IMR-90 (cell line): ENCODE results near the gene NRP1. TPM values are rescaled to one million over a fixed set of nuclear protein-coding genes. Genes with fewer than 3 reads are reported as not detected.

Source experiments
- ATAC-seq: fragments of 200-7000 bp; cut with Tn5 transposase; 2 replicates; pipeline ENCODE4 v1.9.1; 2020; ENCODE audit warnings: low read depth, mild to moderate bottlenecking, moderate library complexity
- BruUV-seq: library from RNA; stranded (reverse); fragments of 400-500 nt; replicated peaks from 2 replicates; lab custom pipeline; 2021; lab: Mats Ljungman, UMichigan
- CTCF ChIA-PET: fragments of 300-600 bp; formaldehyde crosslinking; extraction: SDS; loops from one replicate; lab custom pipeline; 2021; ENCODE audit warnings: antibody characterized with exemption; lab: Yijun Ruan, JAX
- POLR2A ChIA-PET: fragments of 300-600 bp; sonication (Branson Sonifier 250); formaldehyde crosslinking; loops from one replicate; lab custom pipeline; 2022; ENCODE audit warnings: antibody characterized with exemption; ENCODE audit not compliant: unreplicated experiment; lab: Charles Lee
- DNase-seq: peaks from one replicate; pipeline ENCODE4 v3.0.0; 2013
- H2AFZ ChIP-seq: replicated peaks from 2 replicates; pipeline ENCODE3; 2013; ENCODE audit warnings: low read length, mild to moderate bottlenecking; ENCODE audit not compliant: poor library complexity
- H2AK5ac ChIP-seq: 2 replicates; pipeline ENCODE4 v1.6.1; 2013; ENCODE audit warnings: low read depth, low read length, inconsistent platforms
- H2AK9ac ChIP-seq: replicated peaks from 2 replicates; pipeline ENCODE3; 2013; ENCODE audit warnings: mild to moderate bottlenecking, low read depth, low read length, moderate library complexity; ENCODE audit not compliant: poor library complexity
- H2BK120ac ChIP-seq: 2 replicates; pipeline ENCODE4 v1.6.1; 2013; ENCODE audit warnings: low read depth, low read length, inconsistent platforms
- H2BK15ac ChIP-seq: 3 replicates; pipeline ENCODE4 v1.6.1; 2013; ENCODE audit warnings: low read depth, low read length, inconsistent platforms
- H2BK20ac ChIP-seq: 2 replicates; pipeline ENCODE4 v1.6.1; 2013; ENCODE audit warnings: low read depth, mild to moderate bottlenecking, inconsistent platforms, low read length, moderate library complexity
- H2BK5ac ChIP-seq: 2 replicates; pipeline ENCODE4 v1.6.1; 2013; ENCODE audit warnings: mild to moderate bottlenecking, low read depth, low read length, inconsistent platforms; ENCODE audit not compliant: poor library complexity, severe bottlenecking
- H3K14ac ChIP-seq: replicated peaks from 2 replicates; pipeline ENCODE4 v1.6.1; 2013; ENCODE audit warnings: low read depth, low read length, inconsistent platforms
- H3K18ac ChIP-seq: 2 replicates; pipeline ENCODE4 v1.6.1; 2013; ENCODE audit warnings: low read depth, low read length, control low read depth
- H3K23ac ChIP-seq: 2 replicates; pipeline ENCODE4 v1.6.1; 2013; ENCODE audit warnings: low read depth, low read length, inconsistent platforms
- H3K27ac ChIP-seq: 2 replicates; pipeline ENCODE4 v1.5.1; 2013; ENCODE audit warnings: mild to moderate bottlenecking, control low read depth, low read length; ENCODE audit not compliant: insufficient read depth
- H3K27me3 ChIP-seq: 2 replicates; pipeline ENCODE4 v1.6.1; 2013; ENCODE audit warnings: low read length; ENCODE audit not compliant: control insufficient read depth, insufficient read depth
- H3K36me3 ChIP-seq: 2 replicates; pipeline ENCODE4 v1.6.1; 2013; ENCODE audit warnings: low read length, mixed read lengths; ENCODE audit not compliant: control insufficient read depth, insufficient read depth
- H3K4ac ChIP-seq: 2 replicates; pipeline ENCODE4 v1.6.1; 2013; ENCODE audit warnings: low read depth, low read length, inconsistent platforms
- H3K4me1 ChIP-seq: 2 replicates; pipeline ENCODE4 v1.6.1; 2013; ENCODE audit warnings: low read length, mixed read lengths; ENCODE audit not compliant: control insufficient read depth, insufficient read depth
- H3K4me2 ChIP-seq: 2 replicates; pipeline ENCODE4 v1.6.1; 2013; ENCODE audit warnings: low read depth, mild to moderate bottlenecking, control low read depth, low read length, moderate library complexity
- H3K4me3 ChIP-seq: 2 replicates; pipeline ENCODE4 v1.5.1; 2013; ENCODE audit warnings: low read depth, mild to moderate bottlenecking, control low read depth, low read length, moderate library complexity; ENCODE audit not compliant: insufficient read depth
- H3K56ac ChIP-seq: 2 replicates; pipeline ENCODE4 v1.6.1; 2013; ENCODE audit warnings: low read length, inconsistent platforms; ENCODE audit not compliant: insufficient read depth; ENCODE audit errors: extremely low read depth
- H3K79me1 ChIP-seq, 2 experiments: 2 replicates each; pipeline ENCODE4 v1.6.1; 2013; ENCODE audit warnings: low read length in 2 of 2, inconsistent platforms in 1 of 2, low read depth in 1 of 2
- H3K9ac ChIP-seq: 2 replicates; pipeline ENCODE4 v1.6.1; 2013; ENCODE audit warnings: low read depth, low read length, control low read depth
- H3K9me1 ChIP-seq: 2 replicates; pipeline ENCODE4 v1.6.1; 2013; ENCODE audit warnings: low read length, inconsistent platforms; ENCODE audit not compliant: insufficient read depth
- H3K9me3 ChIP-seq: 2 replicates; pipeline ENCODE4 v1.6.1; 2013; ENCODE audit warnings: low read length; ENCODE audit not compliant: control insufficient read depth, insufficient read depth
- H4K20me1 ChIP-seq: 2 replicates; pipeline ENCODE4 v1.6.1; 2013; ENCODE audit warnings: low read length, inconsistent platforms; ENCODE audit not compliant: insufficient read depth
- H4K5ac ChIP-seq: 2 replicates; pipeline ENCODE4 v1.6.1; 2013; ENCODE audit warnings: mild to moderate bottlenecking, low read depth, low read length, control low read depth
- H4K8ac ChIP-seq, 2 experiments: 2 replicates each; pipeline ENCODE4 v1.6.1; 2013; ENCODE audit warnings: low read depth in 2 of 2, low read length in 2 of 2, control low read depth in 1 of 2, inconsistent platforms in 1 of 2
- H4K91ac ChIP-seq: 2 replicates; pipeline ENCODE4 v1.6.1; 2013; ENCODE audit warnings: low read depth, low read length, inconsistent platforms; ENCODE audit not compliant: insufficient read depth
- ELK1 ChIP-seq: fragments of 150-350 bp; IDR thresholded peaks from 2 replicates; pipeline ENCODE4 v1.6.1; 2016; ENCODE audit warnings: low read depth, mild to moderate bottlenecking, low read length, moderate library complexity, borderline replicate concordance
- FOS ChIP-seq: fragments of 150-350 bp; IDR thresholded peaks from 2 replicates; pipeline ENCODE4 v1.6.1; 2016; ENCODE audit warnings: low read depth, low read length
- MAFK ChIP-seq: IDR thresholded peaks from 2 replicates; pipeline ENCODE4 v1.6.1; 2012; ENCODE audit warnings: low read depth, low read length, improper control_type of control experiment
- MAZ ChIP-seq: IDR thresholded peaks from 2 replicates; pipeline ENCODE4 v1.6.1; 2012; ENCODE audit warnings: low read depth, mild to moderate bottlenecking, low read length, improper control_type of control experiment, moderate library complexity, borderline replicate concordance
- RCOR1 ChIP-seq: IDR thresholded peaks from 2 replicates; pipeline ENCODE4 v1.6.1; 2012; ENCODE audit warnings: mild to moderate bottlenecking, low read length, improper control_type of control experiment; ENCODE audit not compliant: insufficient replicate concordance
- RFX5 ChIP-seq: IDR thresholded peaks from 2 replicates; pipeline ENCODE4 v1.8.0; 2012; ENCODE audit warnings: low read depth, mild to moderate bottlenecking, low read length, moderate library complexity
- WGBS, 2 experiments: methylation state at CpG; one replicate each; pipeline versions ENCODE4 v1.1.5 to v1.1.7; 2013; ENCODE audit warnings: missing lambda C conversion rate in 2 of 2; ENCODE audit not compliant: insufficient read length in 1 of 2; ENCODE audit errors: extremely low coverage in 2 of 2; 5-methylcytosine and 5-hydroxymethylcytosine counted together
- dilution Hi-C: fragments of 300-500 bp; cut with HindIII; formaldehyde crosslinking; loops from one replicate; pipeline ENCODE4 v1.14.3; 2018; ENCODE audit warnings: low sequenced_read_pairs; ENCODE audit not compliant: unreplicated experiment
- in situ Hi-C: fragments of 300-500 bp; cut with MboI; formaldehyde crosslinking; loops from 3 replicates; pipeline ENCODE4 v1.14.3; 2019; ENCODE audit warnings: low sequenced_read_pairs, inconsistent platforms, mixed read lengths
- intact Hi-C: fragments of 100-400 bp; cut with micrococcal nuclease; formaldehyde crosslinking; loops from 2 replicates; pipeline ENCODE4 v1.10.0; 2022
- polyA plus RNA-seq, 3 experiments: library from polyadenylated mRNA; depleted of rRNA; stranded (reverse); fragments of >200 nt; gene quantifications; 2 replicates each; pipeline ENCODE4 v1.2.3, GENCODE V29; 2012; ENCODE audit warnings: low replicate concordance in 1 of 3
- total RNA-seq: library from RNA; depleted of rRNA; stranded (reverse); fragments of >200 nt; gene quantifications from 2 replicates; pipeline ENCODE4 v1.2.3, GENCODE V29; 2012
- TF ChIP-seq, protein P1 (sequence below): conservative IDR thresholded peaks from 2 replicates; pipeline ENCODE4 v1.5.1; 2012; ENCODE audit warnings: mild to moderate bottlenecking, low read depth, low read length, improper control_type of control experiment

NRP1 gene
- total and polyA plus RNA-seq, 2 of the 4 experiments (the other 2 are of a cell fraction), result 108 to 227 TPM

DNA sequence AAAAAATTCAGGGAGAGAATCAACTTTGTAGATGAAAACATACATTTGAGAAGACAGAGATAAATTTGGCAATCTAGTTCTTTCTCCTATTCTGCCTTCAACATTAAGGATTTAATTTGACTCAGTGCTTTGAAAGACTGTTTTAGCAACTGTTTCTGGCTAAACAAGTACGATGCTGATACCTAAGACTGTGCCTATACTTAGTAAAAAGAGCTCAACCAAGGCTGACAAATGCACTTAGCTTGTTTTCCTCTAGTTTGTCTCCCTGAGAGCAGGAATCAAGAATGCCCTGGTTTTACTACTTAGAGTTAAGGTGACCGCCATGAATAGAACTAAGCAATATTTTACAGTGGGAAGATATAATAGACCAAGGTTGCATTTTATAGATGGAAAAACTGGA is 49.5 kb downstream of the NRP1 start:
- H3K9ac ChIP-seq, result no peak overlapping the region
- 100% methylated on average over 1 of the region's 2 CpGs; no CpG with 5 or more reads in 1 of the 2 experiments for WGBS, 2 experiments
- no peaks in the 10 kb centered on the region for H3K9me3 ChIP-seq
- no peak overlapping the region for H2AK5ac ChIP-seq
- POLR2A ChIA-PET, result no interaction called here
- intact Hi-C loops, result no loop called here
- H4K91ac ChIP-seq, result no peak overlapping the region
- CTCF ChIA-PET, result no interaction called here
- H3K4me2 ChIP-seq, result no peak overlapping the region
- H4K5ac ChIP-seq, result no peak overlapping the region
- no peak overlapping the region for H2AK9ac ChIP-seq
- no peak overlapping the region for H2BK120ac ChIP-seq
- peaks cover 3% of the 10 kb centered on the region; the same call in 1 of the 2 replicates for H3K9me1 ChIP-seq
- no peak overlapping the region for H3K27ac ChIP-seq
- dilution Hi-C loops, result no loop called here
- no peak overlapping the region for H3K56ac ChIP-seq
- no peak overlapping the region for H3K23ac ChIP-seq
- H3K4ac ChIP-seq, result no peak overlapping the region
- no peaks in the 10 kb centered on the region for H3K27me3 ChIP-seq
- H3K4me1 ChIP-seq, result peaks cover 5% of the 10 kb centered on the region; the same call in 1 of the 2 replicates
- DNase-seq, result no peak
- no peak overlapping the region for H2AFZ ChIP-seq
- no peak overlapping the region for H3K4me3 ChIP-seq
- H3K36me3 ChIP-seq, result peaks cover 2% of the 10 kb centered on the region; the same call in 1 of the 2 replicates
- H3K14ac ChIP-seq, result no peak overlapping the region
- BruUV-seq, result no TSS peak
- H3K18ac ChIP-seq, result no peak overlapping the region
- H3K79me1 ChIP-seq, result peaks cover 35 to 47% of the 10 kb centered on the region in 2 experiments
- H2BK15ac ChIP-seq, result no peak overlapping the region
- no peaks in the 10 kb centered on the region for H4K20me1 ChIP-seq
- H2BK5ac ChIP-seq, result no peak overlapping the region
- ATAC-seq, result no peak
- no peak for TF ChIP-seq RCOR1
- no peak for TF ChIP-seq ELK1
- TF ChIP-seq, protein P1, sequence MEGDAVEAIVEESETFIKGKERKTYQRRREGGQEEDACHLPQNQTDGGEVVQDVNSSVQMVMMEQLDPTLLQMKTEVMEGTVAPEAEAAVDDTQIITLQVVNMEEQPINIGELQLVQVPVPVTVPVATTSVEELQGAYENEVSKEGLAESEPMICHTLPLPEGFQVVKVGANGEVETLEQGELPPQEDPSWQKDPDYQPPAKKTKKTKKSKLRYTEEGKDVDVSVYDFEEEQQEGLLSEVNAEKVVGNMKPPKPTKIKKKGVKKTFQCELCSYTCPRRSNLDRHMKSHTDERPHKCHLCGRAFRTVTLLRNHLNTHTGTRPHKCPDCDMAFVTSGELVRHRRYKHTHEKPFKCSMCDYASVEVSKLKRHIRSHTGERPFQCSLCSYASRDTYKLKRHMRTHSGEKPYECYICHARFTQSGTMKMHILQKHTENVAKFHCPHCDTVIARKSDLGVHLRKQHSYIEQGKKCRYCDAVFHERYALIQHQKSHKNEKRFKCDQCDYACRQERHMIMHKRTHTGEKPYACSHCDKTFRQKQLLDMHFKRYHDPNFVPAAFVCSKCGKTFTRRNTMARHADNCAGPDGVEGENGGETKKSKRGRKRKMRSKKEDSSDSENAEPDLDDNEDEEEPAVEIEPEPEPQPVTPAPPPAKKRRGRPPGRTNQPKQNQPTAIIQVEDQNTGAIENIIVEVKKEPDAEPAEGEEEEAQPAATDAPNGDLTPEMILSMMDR, result no peak
- TF ChIP-seq RFX5, result no peak
- TF ChIP-seq MAFK, result no peak
- no peak for TF ChIP-seq MAZ
- no peak for TF ChIP-seq FOS
- in situ Hi-C loops, result no loop called here
- H4K8ac ChIP-seq, result no peak overlapping the region
- H2BK20ac ChIP-seq, result no peak overlapping the region
